Measurements from ENCODE around the gene CAPZA1. TPM values are rescaled to one million over a fixed set of nuclear protein-coding genes. Genes with fewer than 3 reads are reported as not detected.

Gene CAPZA1
- total and polyA plus RNA-seq, 2 of the 8 experiments (the other 6 are each of a cell fraction or from before 2014, with no cell fraction given), result 48.9 to 107 TPM

- no peak for TF ChIP-seq CHD7 (IDR thresholded peaks at IDR 0.05; ENCODE audit: insufficient replicate concordance, low read length)
- no peak for TF ChIP-seq SP4 (IDR thresholded peaks at IDR 0.05; ENCODE audit: low read length)
- no peak for TF ChIP-seq KDM4A (IDR thresholded peaks at IDR 0.05; ENCODE audit: low read depth, low read length, severe bottlenecking)
- TF ChIP-seq ASH2L (IDR thresholded peaks at IDR 0.05; ENCODE audit: low read length), result peak; percentile 94
- TF ChIP-seq SRF (IDR thresholded peaks at IDR 0.05; ENCODE audit: low read depth, low read length), result no peak
- TF ChIP-seq CBX5 (IDR thresholded peaks at IDR 0.05; ENCODE audit: low read depth, low read length), result no peak
- no peak for TF ChIP-seq KDM1A (IDR thresholded peaks at IDR 0.05; ENCODE audit: borderline replicate concordance, low read length)
- TF ChIP-seq SP1 (IDR thresholded peaks at IDR 0.05; ENCODE audit: low read depth, low read length), result no peak; the same call in 1 of the 2 replicates
- peak in 1 of 2 experiments; percentile 32; a peak in 2 of 4 replicates for TF ChIP-seq SIN3A (conservative IDR thresholded peaks at IDR 0.05 in 1 of 2, IDR thresholded peaks at IDR 0.05 in 1 of 2; ENCODE audit: low read depth in 1 of 2, low read length in 2 of 2)
- TF ChIP-seq RFX5 (IDR thresholded peaks at IDR 0.05; ENCODE audit: borderline replicate concordance, low read depth, low read length), result no peak
- no peak for TF ChIP-seq SIX5 (IDR thresholded peaks at IDR 0.05; ENCODE audit: low read depth, low read length)
- no peak for TF ChIP-seq SAP30 (IDR thresholded peaks at IDR 0.05; ENCODE audit: insufficient read depth, insufficient replicate concordance, low read length)
Observed at GRCh38 chr1:112674440-112674985, 54.9 kb downstream of the CAPZA1 start, which contains the start of gene MOV10 (continued).
